Measurements from ENCODE around the gene GOLIM4. TPM values are rescaled to one million over a fixed set of nuclear protein-coding genes. Genes with fewer than 3 reads are reported as not detected.

GOLIM4 gene
- total and polyA plus RNA-seq, 2 of the 13 experiments (the other 11 are each of a cell fraction or from before 2014, with no cell fraction given) = 10.9 to 47.7 TPM

DNA sequence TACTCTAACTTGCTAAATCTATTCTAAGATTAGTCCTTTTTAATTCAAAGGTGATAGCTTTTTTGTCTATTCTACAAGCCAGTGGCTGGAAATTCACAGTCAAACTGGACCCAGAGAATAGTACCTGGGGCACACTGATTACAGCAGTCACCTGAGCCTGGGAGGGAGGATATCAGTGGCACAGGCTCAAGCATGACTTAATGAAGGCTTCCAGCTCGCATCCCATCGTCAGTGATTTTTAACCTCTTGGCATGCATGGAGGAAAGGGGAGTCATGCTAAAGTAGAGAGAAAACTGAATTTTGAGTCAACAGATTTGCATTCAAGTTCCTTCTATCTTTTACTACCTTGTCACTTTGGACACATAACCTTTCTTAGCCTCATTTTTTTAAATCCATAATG lies 24.8 kb downstream of the GOLIM4 start (continued):
- TF ChIP-seq, protein P1, sequence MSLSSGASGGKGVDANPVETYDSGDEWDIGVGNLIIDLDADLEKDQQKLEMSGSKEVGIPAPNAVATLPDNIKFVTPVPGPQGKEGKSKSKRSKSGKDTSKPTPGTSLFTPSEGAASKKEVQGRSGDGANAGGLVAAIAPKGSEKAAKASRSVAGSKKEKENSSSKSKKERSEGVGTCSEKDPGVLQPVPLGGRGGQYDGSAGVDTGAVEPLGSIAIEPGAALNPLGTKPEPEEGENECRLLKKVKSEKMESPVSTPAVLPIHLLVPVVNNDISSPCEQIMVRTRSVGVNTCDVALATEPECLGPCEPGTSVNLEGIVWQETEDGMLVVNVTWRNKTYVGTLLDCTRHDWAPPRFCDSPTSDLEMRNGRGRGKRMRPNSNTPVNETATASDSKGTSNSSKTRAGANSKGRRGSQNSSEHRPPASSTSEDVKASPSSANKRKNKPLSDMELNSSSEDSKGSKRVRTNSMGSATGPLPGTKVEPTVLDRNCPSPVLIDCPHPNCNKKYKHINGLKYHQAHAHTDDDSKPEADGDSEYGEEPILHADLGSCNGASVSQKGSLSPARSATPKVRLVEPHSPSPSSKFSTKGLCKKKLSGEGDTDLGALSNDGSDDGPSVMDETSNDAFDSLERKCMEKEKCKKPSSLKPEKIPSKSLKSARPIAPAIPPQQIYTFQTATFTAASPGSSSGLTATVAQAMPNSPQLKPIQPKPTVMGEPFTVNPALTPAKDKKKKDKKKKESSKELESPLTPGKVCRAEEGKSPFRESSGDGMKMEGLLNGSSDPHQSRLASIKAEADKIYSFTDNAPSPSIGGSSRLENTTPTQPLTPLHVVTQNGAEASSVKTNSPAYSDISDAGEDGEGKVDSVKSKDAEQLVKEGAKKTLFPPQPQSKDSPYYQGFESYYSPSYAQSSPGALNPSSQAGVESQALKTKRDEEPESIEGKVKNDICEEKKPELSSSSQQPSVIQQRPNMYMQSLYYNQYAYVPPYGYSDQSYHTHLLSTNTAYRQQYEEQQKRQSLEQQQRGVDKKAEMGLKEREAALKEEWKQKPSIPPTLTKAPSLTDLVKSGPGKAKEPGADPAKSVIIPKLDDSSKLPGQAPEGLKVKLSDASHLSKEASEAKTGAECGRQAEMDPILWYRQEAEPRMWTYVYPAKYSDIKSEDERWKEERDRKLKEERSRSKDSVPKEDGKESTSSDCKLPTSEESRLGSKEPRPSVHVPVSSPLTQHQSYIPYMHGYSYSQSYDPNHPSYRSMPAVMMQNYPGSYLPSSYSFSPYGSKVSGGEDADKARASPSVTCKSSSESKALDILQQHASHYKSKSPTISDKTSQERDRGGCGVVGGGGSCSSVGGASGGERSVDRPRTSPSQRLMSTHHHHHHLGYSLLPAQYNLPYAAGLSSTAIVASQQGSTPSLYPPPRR (CRISPR knock-in tag; IDR thresholded peaks at IDR 0.05; ENCODE audit: borderline replicate concordance) = no peak
- TF ChIP-seq, protein P2, sequence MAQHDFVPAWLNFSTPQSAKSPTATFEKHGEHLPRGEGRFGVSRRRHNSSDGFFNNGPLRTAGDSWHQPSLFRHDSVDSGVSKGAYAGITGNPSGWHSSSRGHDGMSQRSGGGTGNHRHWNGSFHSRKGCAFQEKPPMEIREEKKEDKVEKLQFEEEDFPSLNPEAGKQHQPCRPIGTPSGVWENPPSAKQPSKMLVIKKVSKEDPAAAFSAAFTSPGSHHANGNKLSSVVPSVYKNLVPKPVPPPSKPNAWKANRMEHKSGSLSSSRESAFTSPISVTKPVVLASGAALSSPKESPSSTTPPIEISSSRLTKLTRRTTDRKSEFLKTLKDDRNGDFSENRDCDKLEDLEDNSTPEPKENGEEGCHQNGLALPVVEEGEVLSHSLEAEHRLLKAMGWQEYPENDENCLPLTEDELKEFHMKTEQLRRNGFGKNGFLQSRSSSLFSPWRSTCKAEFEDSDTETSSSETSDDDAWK (CRISPR knock-in tag; IDR thresholded peaks at IDR 0.05) = no peak
- no peak for TF ChIP-seq ZNF607 (CRISPR knock-in tag; IDR thresholded peaks at IDR 0.05; ENCODE audit: borderline replicate concordance)

- Histone ChIP-seq H3K4me1 (ENCODE audit: insufficient read depth, low read length) (peaks cover 12% of the 10 kb centered on the region; the same call in 1 of the 2 replicates), H3K9ac (ENCODE audit: insufficient read depth, low read depth, low read length) (no peak overlapping the region), H3K27ac (ENCODE audit: extremely low read length, insufficient read depth, low read length) (no peak overlapping the region), H2AFZ (ENCODE audit: low read length) (no peak overlapping the region), H3K4me3 (replicated peaks in 1 of 3; ENCODE audit: insufficient read depth in 1 of 3, low read depth in 2 of 3, low read length in 3 of 3) (no peak overlapping the region), H3K36me3 (replicated peaks in 1 of 2; ENCODE audit: control insufficient read depth in 1 of 2, insufficient read depth in 2 of 2, low read length in 2 of 2) (no peaks in the 10 kb centered on the region), H4K20me1 (ENCODE audit: insufficient read depth, low read length) (no peaks in the 10 kb centered on the region; the same call in 1 of the 2 replicates), H3K4me2 (ENCODE audit: low read depth, low read length) (no peak overlapping the region), H3K27me3 (ENCODE audit: control insufficient read depth in 1 of 2, insufficient read depth in 2 of 2, low read length in 2 of 2) (no peaks in the 10 kb centered on the region), H3K79me2 (ENCODE audit: insufficient read depth, low read length) (peaks cover 7% of the 10 kb centered on the region), H3K9me3 (ENCODE audit: low read length) (no peaks in the 10 kb centered on the region)
- in situ Hi-C loops (cut with HindIII; ENCODE audit: extremely low pct_ligation_motif_present, low pct_unique_long_range_greater_than_20kb) (no loop called here), intact Hi-C loops (cut with micrococcal nuclease; ENCODE audit: unreplicated experiment) (no loop called here)
- CTCF ChIA-PET (ENCODE audit: low intra/inter-chr PET ratio, low total read pairs) = no interaction called here
- TF ChIP-seq RXRA (CRISPR knock-in tag; IDR thresholded peaks at IDR 0.05) (no peak), ARID3A (IDR thresholded peaks at IDR 0.05; ENCODE audit: low read depth, low read length) (no peak), ZSCAN30 (CRISPR knock-in tag; IDR thresholded peaks at IDR 0.05) (no peak), CSRNP2 (CRISPR knock-in tag; conservative IDR thresholded peaks at IDR 0.05; ENCODE audit: low read depth) (no peak), ZNF569 (CRISPR knock-in tag; IDR thresholded peaks at IDR 0.05; ENCODE audit: borderline replicate concordance) (no peak), FOXK1 (CRISPR knock-in tag; IDR thresholded peaks at IDR 0.05; ENCODE audit: borderline replicate concordance, low read depth) (no peak), RBFOX2 (IDR thresholded peaks at IDR 0.05; ENCODE audit: low read depth, low read length) (no peak)
- TF ChIP-seq, protein P3, sequence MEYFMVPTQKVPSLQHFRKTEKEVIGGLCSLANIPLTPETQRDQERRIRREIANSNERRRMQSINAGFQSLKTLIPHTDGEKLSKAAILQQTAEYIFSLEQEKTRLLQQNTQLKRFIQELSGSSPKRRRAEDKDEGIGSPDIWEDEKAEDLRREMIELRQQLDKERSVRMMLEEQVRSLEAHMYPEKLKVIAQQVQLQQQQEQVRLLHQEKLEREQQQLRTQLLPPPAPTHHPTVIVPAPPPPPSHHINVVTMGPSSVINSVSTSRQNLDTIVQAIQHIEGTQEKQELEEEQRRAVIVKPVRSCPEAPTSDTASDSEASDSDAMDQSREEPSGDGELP (IDR thresholded peaks at IDR 0.05; ENCODE audit: borderline replicate concordance, low read depth) = no peak
- POLR2A ChIA-PET = no interaction called here
- no peak for DNase-seq (ENCODE audit: low spot score)
- 96% methylated on average over 2 of the region's 2 CpGs for WGBS (ENCODE audit: low lambda C conversion rate)
- no peak for ATAC-seq
- no TSS peak for BruUV-seq (replicated peaks)
- FAIRE-seq = no peak
Observed at GRCh38 chr3:168068346-168068745, 27.4 kb downstream of the GOLIM4 start.

Measured in HepG2 (cell line).